Measurements from ENCODE around the gene PTCH1. TPM values are rescaled to one million over a fixed set of nuclear protein-coding genes. Genes with fewer than 3 reads are reported as not detected.
A peak's percentile ranks its signal among the peaks of the same experiment; 100 is the strongest.

Gene PTCH1
- 10 to 100 TPM; 26.5 to 38.8 (median 29.2) TPM for polyA plus RNA-seq (ENCODE audit: insufficient read length in 3 of 3)
- long read RNA-seq, donor 1, partial matches to known transcripts = 0 of 1 reads
- long read RNA-seq, donor 1, other reads (novel, unspliced or antisense) = 0 of 1 reads
- long read RNA-seq, donor 2, partial matches to known transcripts = 6 of 6 reads
- long read RNA-seq, donor 2, other reads (novel, unspliced or antisense) = 0 of 6 reads
- long read RNA-seq, donor 3 = 0 reads
- long read RNA-seq, donor 4, full-length matches to known transcripts = 3 of 3 reads
- long read RNA-seq, donor 4, partial matches to known transcripts = 0 of 3 reads
- long read RNA-seq, donor 4, other reads (novel, unspliced or antisense) = 0 of 3 reads
- long read RNA-seq, donor 5 = 0 reads
- long read RNA-seq, donor 6, partial matches to known transcripts = 7 of 8 reads
- long read RNA-seq, donor 6, other reads (novel, unspliced or antisense) = 0 of 8 reads
- long read RNA-seq, donor 7 = 0 reads
- long read RNA-seq, donor 8, full-length matches to known transcripts = 3 of 8 reads
- long read RNA-seq, donor 8, partial matches to known transcripts = 5 of 8 reads
- long read RNA-seq, donor 8, other reads (novel, unspliced or antisense) = 0 of 8 reads
- long read RNA-seq, donor 9, full-length matches to known transcripts = 2 of 2 reads
- long read RNA-seq, donor 9, partial matches to known transcripts = 0 of 2 reads
- long read RNA-seq, donor 9, other reads (novel, unspliced or antisense) = 0 of 2 reads
- long read RNA-seq, donor 10, partial matches to known transcripts = 0 of 2 reads
- long read RNA-seq, donor 10, other reads (novel, unspliced or antisense) = 0 of 2 reads
- long read RNA-seq, donor 11 = 0 reads
- long read RNA-seq, donor 12, partial matches to known transcripts = 0 of 1 reads
- long read RNA-seq, donor 12, other reads (novel, unspliced or antisense) = 0 of 1 reads
- long read RNA-seq, donor 13 = 0 reads
- long read RNA-seq, donor 14 = 0 reads
- long read RNA-seq, donor 15 = 0 reads
- long read RNA-seq, donor 16, full-length matches to known transcripts = 6 of 42 reads
- long read RNA-seq, donor 16, partial matches to known transcripts = 36 of 42 reads
- long read RNA-seq, donor 16, other reads (novel, unspliced or antisense) = 0 of 42 reads

DNA sequence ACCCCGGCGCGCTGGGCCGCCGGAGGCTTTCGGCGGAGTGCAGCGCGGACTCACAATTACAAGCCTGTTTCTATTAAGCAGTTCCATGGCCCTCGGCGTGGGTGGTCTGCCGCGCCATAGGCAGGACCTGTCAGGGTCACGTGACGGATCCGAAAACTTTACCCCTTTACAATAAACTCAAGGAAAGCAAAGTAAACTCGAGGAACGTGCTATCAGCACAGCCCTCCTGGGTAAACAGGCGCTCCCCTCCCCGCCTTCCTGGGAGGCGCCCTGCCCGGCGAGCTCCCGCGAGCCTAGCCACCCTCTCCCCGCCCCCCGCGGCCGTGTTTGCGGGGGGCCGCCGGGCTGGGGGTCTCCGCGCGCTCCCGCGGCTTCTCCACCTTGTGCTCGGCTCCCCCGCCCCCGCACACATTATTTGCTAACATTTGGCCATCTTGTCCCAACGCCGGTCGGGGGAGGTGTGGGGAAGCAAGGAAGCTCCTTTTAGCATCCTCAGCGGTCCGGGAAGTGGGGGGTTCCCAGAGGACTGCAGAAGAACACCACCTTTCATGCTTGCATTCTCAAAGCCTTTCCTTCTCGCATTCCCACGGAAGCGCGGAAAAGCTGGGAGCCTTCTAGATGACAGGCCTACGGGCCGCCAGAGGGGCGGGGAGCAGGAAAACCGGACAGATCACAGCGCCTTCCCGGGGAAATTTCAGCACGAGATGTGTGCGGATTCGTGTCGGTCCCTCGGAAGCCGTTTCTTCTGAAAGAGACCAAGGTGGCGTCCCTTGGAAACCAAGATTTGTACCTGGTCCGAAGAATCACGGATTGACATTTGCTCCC, at the start of gene PTCH1:
TSS of gene PTCH1 (minus strand) at position 238 of the 825 bp plus-strand sequence.
- peak in 5 of 11 donors; percentile 52 to 72 (median 65) for DNase-seq (ENCODE audit: extremely low read depth in 1 of 11, low read depth in 9 of 11, low spot score in 4 of 11)

DNA sequence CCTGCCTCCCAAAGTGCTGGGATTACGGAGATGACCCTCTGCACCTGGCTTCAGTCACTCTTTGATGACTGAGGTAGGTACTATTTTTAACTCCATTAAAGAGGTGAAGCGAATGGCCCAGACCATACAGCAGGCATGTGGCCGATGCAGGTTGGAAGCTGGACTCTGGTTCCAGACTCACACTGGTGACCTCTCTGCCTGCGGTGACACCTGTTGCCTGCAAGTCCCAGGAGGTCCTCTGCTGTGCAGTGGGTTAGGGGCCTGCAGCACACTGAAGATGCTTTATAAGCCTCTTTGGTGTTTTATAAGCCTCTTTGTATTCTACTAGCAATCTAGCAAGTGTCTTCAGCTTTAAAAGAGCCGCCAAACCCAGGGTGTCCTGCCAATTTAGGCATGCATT, 49.2 kb upstream of the PTCH1 start:
- no peak for DNase-seq (ENCODE audit: extremely low read depth in 1 of 11, low read depth in 9 of 11, low spot score in 4 of 11)

DNA sequence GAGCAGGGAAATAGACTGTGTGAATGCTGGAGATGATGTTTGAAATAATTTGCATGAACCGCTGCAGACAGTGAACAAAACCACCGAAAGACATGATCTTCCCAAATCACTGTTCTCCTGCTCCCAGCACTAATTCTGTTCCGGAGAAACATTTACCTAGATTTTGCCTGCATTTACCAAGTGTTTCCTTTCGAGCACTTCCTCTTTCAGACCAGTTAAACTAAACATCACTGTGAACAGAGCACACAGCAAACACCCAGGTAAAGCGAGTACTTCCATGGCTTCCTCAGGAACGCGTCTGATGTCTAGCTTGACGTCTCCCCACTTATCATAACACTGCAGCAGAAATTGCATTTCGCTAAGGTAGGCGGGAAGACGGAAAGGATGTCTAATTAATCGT, 45.1 kb upstream of the PTCH1 start:
- DNase-seq (ENCODE audit: extremely low read depth in 1 of 11, low read depth in 9 of 11, low spot score in 4 of 11) = no peak

DNA sequence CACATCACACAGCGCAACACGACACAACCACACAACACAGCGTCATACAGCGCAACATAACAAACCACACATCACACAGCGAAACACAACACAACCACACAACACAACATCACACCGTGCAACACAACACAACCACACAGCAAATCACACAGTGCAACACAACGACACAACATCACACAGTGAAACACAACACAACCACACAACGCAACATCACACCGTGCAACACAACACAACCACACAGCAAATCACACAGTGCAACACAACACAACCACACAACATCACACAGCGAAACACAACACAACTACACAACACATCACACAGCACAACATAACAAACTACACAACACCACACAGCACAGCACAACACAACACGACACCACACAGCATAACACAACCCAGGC, 40.4 kb upstream of the PTCH1 start:
- DNase-seq (ENCODE audit: extremely low read depth in 1 of 11, low read depth in 9 of 11, low spot score in 4 of 11) = no peak

DNA sequence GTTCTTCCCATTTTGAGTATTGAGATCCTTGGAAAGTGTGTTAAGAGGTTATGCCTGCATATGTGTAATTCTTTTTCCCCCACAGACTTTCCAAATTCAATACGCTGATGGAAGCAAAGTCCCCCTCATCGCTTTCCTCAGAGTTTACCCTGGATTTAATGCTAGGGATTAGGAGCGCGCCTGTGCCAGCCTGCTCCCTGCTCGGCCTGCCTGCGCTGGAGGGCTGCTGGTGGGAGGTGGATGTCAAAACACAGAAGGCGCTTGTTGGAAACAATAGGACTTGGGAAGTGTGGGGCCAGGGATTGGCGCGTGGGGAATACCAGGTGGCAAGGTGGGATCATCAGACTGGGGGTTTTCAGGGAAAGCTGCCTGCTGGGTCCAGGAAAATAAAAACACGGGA, 39.8 kb upstream of the PTCH1 start:
- no peak for DNase-seq (ENCODE audit: extremely low read depth in 1 of 11, low read depth in 9 of 11, low spot score in 4 of 11)

DNA sequence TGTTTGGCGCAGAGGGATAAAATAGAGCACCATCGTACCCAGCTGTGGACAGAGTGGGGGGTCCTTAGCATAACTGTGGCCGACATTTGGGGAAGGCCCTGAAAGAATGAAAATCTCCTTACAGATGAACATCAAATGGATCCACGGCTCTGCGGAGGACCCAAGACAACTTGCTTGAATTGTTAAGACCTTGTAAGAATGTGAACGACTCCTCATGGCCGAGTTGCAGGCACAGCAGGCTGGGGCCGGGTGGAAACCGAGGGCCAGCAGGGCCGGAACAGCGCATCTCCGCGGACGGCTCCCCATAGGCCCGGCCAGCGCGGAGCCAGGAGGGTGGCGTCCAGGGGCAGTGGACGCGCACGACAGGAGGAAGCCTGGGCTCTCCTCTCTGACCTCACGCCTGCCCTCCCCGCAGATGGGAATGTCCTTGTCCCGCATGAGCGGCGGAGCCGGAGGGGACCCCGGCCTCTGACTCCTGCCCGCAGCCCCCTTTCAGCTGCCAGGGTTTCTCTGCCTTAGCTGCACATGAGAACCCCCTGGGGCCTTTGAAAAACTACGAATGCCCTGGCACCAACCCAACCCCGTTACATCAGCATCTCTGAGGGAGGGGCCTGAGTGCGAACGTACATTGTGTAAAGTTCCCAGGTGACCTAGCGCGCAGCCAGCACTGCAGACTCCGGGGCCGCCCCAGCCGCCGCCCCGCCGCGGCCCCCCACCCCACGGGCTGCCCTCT, 36.2 kb upstream of the PTCH1 start:
- peak in 9 of 11 donors; percentile 21 to 62 (median 51) for DNase-seq (ENCODE audit: extremely low read depth in 1 of 11, low read depth in 9 of 11, low spot score in 4 of 11)

DNA sequence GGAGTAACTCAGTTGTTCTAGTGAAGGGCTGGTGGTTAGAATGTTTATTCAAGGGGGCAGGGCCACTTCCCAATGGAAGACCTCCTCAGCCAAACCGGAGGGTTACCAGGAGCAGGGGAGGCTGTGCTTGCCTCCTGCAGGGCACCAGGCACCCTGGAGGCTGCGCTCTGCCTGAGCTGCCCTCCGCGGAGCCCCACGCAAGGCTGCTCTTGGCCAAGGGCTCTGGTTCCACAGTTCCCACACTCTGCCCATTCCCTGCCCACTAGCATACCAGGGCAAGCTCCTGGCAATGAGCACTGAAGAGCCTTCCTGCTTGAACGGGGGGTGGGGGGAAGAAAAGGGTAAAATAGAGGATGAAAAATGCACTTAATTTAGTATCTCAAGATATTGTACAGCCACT, 35.5 kb upstream of the PTCH1 start:
- no peak for DNase-seq (ENCODE audit: extremely low read depth in 1 of 11, low read depth in 9 of 11, low spot score in 4 of 11)

DNA sequence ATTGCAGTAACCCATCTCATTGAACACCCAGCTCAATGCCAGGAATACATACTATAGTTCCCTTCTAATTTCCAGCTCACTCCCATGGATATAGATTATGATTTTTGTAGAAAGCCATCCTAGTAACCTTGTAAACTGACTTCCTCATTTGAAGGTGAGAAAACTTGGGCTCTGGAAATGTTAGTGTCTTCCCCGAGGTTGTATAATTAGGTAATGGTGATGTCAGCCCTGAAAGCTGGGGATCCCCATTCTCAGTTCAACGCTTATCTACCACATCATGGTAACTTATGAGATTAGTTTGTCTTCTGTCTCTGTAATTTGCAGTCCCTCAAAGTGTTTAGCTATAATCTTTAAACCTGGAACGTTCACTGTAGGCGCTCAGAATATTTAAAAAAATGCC, 34.6 kb upstream of the PTCH1 start:
- no peak for DNase-seq (ENCODE audit: extremely low read depth in 1 of 11, low read depth in 9 of 11, low spot score in 4 of 11)

DNA sequence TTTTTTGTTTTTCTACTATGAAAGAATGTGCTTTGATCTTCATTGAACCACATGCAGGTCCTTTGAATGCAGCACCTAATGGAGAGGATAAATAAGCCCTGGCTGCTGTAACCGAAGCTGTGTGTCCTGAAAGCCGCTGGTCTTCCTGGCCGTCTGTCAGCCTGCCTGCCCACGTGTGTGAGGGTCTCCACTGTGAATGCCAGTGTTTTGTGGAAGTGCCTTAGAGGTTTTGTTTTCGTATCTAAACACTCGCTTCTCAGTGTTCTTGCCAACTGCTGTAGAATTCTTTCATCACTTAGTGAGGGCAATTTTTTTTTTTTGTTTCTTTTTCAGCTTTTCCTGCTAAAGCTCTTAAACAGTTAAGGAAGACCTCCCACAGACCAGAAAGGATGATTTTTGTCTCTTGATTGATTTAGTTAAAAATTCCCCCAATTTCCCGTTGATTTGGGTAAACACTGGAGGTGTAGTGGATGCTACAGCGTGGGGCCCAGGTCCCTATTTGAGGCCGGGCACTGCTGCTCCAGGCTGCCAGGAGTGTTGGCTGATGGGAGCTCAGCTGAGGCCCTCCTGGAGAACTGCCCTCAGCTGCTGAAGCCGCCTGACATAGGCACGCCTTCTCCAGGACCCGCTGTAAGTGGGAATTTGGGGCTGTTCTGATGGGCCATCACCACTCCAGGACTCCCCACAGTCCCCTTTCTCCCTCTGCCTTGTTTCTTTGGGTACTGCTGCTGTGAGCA, 29.2 kb upstream of the PTCH1 start:
- no peak for DNase-seq (ENCODE audit: extremely low read depth in 1 of 11, low read depth in 9 of 11, low spot score in 4 of 11)

DNA sequence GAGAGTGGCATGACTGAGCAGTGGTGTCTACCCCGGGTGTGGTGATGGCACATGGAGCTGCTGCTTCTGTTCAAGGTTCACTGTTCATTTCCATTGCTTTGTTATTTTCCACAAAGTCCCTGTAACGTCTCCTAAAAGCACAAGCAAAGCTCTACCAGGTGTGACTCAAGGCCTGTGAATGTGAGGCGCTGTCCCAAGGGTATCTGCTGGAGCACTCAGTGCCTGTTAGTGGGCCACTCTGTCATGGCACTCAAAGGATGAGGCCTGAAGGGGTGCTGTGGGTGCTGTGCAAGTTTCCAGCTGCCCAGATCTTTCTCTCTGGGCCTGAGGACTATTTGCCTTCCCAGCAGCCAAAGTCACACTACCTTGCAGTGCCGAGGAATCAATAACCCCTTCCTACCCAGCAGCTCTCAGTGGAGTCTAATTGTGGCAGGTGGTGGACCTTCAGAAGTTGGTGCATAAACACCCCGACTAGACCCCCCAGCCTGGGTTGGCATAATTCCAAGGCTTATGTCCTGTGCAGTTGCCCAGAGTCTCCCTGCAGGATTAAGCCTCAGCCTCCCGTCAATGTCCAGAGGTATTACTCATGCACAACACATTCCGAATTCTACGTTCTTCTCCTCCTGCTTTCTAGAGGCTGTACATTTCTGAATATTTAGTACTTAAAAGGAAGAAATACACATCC, 17.4 kb upstream of the PTCH1 start:
- no peak for DNase-seq (ENCODE audit: extremely low read depth in 1 of 11, low read depth in 9 of 11, low spot score in 4 of 11)

DNA sequence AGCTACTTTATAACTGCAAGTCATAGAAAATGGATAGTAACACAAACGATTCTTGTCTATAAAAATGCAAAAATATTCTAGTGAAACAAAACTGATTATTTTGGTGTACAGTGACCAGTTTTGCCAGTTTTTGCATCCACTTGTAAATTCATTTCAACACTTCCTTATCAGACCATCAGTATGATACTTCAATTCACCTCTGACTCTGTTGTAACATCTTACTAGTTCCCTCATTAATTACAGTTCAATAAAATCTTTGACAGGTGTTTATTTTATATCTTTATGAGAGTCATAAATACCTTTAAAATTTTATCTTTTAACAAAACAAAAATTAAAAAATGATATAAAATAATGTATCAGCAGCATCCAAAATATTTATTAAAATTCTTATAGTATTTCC, 13.1 kb upstream of the PTCH1 start:
- no peak for DNase-seq (ENCODE audit: extremely low read depth in 1 of 11, low read depth in 9 of 11, low spot score in 4 of 11)

DNA sequence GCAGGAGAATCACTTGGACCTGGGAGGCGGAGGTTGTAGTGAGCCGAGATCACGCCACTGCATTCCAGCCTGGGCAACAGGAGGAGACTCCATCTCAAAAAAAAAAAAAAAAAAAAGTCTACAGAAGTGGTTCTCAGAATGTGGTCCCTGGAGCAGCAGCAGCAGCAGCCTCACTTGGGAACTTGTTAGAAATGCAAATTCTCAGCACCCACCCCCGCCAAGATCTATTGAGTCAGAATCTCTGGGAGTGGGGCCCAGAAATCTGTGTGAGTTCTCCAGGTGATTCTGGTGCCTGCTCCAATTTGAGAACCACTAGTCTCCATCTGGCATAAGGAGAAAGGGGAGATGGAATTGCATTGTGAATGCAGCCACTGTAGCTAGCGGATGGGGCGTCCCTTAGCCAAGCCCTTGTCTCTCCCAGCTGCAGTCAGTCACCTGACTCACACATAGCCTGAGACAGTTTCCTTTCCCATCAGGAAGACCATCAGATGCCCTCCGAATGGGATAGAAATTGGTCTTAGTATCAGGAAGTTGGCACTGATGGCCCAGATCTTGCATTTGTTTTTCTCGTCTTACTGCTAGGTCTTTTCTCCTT, 12.2 kb upstream of the PTCH1 start:
- no peak for DNase-seq (ENCODE audit: extremely low read depth in 1 of 11, low read depth in 9 of 11, low spot score in 4 of 11)

DNA sequence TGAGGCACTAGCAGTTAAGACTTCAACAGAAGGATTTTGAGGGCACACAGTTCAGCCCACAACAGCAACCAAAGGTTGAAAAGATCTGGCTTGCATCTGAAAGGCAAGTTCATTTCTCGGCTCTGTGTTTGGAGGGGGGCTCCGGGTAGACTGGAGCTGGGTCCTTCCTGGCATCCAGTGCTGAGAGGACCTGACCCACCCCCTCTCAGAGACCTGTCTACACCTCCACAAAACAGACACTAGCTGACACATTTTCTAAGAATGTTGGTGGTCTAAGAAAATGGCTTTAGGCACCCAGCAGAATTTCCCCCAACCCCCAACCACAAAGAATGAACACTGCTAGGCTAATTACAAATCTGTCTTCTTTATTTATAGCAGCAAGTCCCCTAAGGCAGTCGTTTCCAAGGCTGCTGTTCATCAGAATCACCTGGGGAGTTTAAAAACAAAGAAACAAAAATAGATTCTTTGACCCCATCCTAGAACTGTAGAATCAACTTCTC, 6.2 kb upstream of the PTCH1 start:
- no peak for DNase-seq (ENCODE audit: extremely low read depth in 1 of 11, low read depth in 9 of 11, low spot score in 4 of 11)

DNA sequence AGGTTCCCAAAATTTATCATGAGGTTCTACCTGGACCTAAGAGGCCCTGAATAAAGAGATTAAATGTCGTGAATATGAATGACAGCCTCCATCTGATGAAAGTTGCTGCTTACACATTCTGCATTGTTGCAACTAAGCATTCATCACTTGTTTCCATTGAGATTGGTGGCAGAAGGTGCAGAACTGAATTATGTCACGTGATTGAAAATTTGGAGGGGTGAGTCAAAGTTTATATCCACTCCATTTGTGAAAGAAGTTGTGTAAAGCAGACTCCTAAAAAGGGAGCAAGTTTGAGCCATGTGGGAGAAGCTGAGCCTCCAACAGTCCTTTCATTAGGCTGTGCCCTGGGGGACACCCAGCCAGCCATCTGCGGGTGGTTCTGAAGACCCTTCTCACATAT, 4.9 kb upstream of the PTCH1 start:
- DNase-seq (ENCODE audit: extremely low read depth in 1 of 11, low read depth in 9 of 11, low spot score in 4 of 11) = no peak

DNA sequence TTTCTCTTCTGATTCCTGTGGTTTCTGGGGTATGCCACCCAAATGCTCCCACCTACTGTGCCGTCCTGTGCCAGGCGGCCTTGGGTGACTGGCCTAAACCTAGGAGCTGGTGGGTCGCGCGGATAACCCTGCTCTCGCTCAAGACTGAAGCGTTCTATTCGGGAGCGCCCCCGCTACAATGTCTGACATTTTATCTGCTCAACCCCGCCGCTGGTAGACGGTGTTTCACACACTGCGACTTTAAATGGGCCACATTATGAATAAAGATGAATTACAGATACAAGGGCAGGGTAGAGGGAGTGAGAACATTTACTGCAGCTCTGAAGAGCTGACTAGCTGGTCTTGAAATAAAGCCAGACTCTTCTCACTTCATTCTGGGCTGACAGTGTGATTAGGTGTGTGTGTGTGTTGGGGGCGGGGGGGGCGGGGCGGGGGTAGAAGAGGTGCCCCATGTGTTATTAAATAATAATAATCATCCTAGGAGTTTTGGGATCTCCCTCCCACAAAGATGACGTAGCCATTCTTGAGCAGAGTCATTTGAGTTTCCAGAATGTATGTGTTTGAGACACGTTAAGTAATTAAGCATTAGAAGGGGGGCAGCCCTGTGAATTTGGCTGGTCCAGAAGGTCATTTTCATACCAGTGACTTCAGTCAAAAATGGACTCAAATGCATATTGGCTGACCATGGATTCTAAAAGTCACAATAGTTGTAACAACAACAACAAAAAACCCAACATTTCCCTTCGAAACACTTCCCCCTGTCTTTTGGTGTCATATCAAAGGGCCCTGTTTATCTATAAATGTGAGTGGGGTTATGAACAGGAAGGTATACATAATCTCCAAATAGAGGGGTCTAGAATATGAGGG, 1.0 kb upstream of the PTCH1 start:
- DNase-seq (ENCODE audit: extremely low read depth in 1 of 11, low read depth in 9 of 11, low spot score in 4 of 11) = no peak
